ENCODE measurements around the gene RBM42.
"Not testable (repeated sequence)": the region's sequence is repeated elsewhere in the genome, so short reads cannot be mapped to it uniquely, and the experiment has no call there.

RBM42 gene

DNA sequence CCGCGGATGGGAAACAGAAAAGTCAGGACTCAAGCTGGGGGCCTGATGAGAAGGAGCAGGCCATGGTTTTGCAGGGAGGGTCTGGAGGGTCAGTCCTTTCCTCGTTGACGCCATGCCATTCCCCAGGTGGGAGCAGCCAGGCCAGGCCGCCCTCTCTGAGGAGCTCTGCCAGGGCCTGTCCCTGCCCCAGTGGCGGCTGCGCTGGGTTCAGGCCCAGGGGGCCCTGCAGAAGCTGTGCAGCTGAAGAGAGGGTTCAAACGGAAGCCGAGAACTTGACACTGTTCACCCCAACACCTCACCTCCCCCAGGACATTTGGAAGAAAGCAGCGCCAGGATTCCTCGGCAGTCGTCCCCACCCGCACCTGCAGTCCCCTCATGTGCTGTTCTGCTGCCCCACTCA lies 6.1 kb upstream of the RBM42 start:
- DNase-seq: no peak

DNA sequence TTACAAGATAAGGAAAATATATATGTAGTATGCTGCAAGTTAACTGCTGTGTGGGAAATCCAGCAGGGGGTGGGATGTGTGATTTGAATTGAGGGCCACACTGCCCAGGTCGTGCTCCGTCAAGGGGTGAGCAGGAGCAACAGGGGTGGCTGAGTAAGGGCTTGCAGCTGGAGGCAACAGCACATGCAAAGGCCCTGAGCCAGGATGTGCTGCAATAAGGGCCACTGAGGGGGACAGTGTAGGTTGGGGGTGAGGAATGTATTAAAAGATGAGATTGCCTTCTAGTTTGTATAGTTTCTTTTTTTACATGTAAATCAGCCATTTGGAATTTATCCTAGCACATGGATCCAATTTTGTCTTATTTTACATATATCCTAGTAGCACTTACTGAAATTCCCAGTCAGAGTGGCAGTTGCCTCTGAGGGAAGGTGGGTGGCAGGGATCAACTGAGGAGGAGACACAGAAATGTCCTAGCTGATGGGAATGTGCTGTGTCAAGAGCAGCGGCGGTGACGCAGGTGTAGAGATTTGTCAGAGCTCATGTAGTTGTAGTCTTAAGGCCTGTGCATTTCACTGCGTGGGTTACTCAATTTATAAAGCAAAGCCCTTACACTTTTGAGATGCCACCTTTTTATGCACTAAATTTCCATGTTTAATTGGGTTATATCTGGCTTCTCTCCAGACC lies 5.4 kb upstream of the RBM42 start:
- DNase-seq: no peak

DNA sequence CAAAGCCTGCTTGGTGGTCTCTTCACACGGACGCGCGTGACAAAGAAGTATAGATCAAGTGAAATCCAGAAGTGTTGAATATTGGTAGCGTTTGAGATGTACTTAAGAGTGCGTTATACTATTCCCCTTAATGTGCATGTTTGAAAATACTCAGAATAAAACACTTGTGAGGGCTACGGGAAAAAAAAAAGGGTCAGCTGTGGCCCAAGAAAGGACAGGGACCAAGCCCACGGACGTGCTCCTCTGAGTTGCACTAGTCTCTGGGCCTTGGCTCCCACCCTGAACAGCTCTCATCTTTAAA lies 622 bp upstream of the RBM42 start:
- DNase-seq: no peak

- DNase-seq: no peak
Measured at GRCh38 chr19:35629332-35629633, 447 bp downstream of the RBM42 start.

- no peak for DNase-seq
Measured at GRCh38 chr19:35633727-35634440, 5.0 kb downstream of the RBM42 start.

DNA sequence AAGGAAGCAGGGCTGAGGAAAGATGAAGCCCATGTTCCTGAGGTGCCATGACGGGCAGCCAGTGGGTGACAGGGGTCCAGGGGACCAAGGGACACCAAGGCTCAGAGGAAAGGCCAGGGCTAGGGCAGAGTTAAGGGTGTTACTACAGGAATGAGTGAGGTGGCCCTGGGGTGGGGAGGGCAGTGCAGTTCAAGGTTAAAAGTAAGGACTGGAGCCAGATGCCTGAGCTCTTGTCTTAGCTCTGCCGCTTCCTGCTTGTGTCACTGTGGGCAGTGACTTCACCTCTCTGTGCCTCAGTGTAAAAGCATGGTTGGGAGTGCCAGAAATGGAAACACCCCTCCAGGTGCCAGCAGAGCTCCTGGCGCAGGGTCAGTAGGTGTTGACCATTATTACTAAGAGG lies 7.8 kb downstream of the RBM42 start:
- DNase-seq: no peak

DNA sequence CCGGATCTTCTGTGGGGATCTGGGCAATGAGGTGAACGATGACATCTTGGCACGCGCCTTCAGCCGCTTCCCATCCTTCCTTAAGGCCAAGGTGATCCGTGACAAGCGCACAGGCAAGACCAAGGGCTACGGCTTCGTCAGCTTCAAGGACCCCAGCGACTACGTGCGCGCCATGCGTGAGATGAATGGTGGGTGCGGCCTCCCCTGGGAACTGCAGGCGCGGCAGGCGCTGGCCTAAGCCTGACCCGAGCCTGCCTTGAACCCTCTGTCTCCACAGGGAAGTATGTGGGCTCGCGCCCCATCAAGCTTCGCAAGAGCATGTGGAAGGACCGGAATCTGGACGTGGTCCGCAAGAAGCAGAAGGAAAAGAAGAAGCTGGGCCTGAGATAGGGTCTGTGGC lies 8.3 kb downstream of the RBM42 start:
- no peak for DNase-seq

DNA sequence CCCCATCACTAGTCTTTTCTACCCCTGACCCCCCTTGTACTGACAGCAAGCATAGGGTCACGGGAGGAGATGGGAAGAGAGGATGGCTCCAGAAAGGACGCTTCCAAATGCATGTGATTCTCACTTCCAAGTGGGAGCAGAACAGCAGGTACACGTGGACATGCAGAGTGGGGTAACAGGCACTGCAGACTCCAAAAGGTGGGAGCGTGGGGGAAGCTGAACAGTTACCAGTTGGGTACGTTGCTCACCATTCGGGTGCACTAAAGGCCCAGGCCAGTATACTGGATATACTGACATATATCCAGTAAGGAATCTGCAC lies 10.4 kb downstream of the RBM42 start:
- no peak for DNase-seq

GRCh38 chr19:35639863-35640262 lies 11.0 kb downstream of the RBM42 start:
- no peak for DNase-seq

DNA sequence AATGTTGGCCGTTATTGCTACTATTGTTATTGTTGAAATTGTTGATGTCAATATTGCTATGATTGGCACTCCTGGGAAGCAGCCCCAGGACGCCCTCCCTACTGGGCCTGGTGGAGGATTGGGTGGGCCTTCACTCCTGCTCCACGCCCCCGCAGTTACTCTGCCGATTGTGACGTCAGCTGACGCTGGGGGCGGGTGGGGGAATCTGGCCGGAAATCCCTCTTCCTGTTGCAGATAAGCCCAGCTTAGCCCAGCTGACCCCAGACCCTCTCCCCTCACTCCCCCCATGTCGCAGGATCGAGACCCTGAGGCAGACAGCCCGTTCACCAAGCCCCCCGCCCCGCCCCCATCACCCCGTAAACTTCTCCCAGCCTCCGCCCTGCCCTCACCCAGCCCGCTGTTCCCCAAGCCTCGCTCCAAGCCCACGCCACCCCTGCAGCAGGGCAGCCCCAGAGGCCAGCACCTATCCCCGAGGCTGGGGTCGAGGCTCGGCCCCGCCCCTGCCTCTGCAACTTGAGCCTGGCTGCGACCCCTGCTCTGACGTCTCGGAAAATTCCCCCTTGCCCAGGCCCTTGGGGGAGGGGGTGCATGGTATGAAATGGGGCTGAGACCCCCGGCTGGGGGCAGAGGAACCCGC lies 12.8 kb downstream of the RBM42 start, which contains the start of gene ETV2:
TSS of gene ETV2 (plus strand) at position 231 of the 637 bp plus-strand sequence. CDS start 716 bp downstream, outside the sequence.
- no peak for DNase-seq

DNA sequence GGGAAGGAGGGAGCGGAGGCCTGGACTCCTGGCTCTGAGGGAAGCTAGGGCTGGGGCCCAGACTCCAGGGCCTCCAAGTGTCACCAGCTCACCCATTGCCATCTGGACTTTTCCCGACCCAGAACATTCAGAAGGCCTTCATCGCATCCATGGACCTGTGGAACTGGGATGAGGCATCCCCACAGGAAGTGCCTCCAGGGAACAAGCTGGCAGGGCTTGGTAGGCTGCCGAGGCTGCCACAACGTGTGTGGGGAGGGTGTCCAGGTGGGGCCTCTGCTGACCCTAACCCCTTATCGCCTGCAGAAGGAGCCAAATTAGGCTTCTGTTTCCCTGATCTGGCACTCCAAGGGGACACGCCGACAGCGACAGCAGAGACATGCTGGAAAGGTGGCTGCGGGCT lies 13.5 kb downstream of the RBM42 start:
- no peak for DNase-seq

DNA sequence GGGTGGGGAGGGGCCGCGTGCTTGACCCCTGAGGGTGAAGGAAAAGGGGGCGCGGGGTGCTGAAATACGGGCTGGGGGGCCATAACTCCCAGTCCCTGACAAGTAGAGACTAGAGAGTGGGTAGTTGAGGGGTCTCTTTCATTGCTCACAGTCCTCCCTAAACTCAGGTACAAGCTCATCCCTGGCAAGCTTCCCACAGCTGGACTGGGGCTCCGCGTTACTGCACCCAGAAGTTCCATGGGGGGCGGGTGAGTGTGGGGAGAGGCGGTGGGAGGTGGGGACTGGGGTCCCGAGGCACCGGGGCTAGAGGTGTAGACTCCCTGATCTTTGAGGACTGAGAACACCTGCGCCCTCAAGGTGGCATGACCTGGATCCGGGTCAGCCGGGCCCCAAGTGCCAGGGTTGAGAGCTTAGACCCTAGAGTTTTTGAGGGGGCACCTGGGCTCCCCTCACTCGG lies 14.0 kb downstream of the RBM42 start:
- no peak for DNase-seq

DNA sequence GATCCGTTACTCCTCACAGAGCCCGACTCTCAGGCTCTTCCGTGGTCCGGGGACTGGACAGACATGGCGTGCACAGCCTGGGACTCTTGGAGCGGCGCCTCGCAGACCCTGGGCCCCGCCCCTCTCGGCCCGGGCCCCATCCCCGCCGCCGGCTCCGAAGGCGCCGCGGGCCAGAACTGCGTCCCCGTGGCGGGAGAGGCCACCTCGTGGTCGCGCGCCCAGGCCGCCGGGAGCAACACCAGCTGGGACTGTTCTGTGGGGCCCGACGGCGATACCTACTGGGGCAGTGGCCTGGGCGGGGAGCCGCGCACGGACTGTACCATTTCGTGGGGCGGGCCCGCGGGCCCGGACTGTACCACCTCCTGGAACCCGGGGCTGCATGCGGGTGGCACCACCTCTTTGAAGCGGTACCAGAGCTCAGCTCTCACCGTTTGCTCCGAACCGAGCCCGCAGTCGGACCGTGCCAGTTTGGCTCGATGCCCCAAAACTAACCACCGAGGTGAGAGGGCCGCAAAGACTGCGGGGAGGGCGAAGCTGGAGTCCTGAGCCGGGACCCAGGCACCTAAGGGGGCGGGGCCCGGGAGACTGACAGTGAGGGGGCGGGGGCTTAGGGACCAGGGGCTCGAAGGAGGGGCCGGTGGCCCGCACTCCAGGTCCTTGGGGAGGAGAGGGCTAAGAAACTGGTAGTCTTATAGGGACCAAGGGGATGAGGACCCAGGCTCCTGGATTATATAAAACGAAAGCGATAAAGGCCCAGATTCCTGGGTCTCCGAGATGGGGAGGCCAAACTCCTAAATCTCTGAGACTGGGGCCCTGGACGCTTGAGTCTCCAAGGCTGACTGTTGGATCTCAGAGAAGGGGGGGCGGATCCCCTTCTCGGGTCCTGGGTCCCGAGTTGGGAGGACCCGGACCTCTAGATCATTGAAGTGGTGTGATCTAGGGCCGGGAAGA lies 14.7 kb downstream of the RBM42 start:
- peak; percentile 80 for DNase-seq

DNA sequence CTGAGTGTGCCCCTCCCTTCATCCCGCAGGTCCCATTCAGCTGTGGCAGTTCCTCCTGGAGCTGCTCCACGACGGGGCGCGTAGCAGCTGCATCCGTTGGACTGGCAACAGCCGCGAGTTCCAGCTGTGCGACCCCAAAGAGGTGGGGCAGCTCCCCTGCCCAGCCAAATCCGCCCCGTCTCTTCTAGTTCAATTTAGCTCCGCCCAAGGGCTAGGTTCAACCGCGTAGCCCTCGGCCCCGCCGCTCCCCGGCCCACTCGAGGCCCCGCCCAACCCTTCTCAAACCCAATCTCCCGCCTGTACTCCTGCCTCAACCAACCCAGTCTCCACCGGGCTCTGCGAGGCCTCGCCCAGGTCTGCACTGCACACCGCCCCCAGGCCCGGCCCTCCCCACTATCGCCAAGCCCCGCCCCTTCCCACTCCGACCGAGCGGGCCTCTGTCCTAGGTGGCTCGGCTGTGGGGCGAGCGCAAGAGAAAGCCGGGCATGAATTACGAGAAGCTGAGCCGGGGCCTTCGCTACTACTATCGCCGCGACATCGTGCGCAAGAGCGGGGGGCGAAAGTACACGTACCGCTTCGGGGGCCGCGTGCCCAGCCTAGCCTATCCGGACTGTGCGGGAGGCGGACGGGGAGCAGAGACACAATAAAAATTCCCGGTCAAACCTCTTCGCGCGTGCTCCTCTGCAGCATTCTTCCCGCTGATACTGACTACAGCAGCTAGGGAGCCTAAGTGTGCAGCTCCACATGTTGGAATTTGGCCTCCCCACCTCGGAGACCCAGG lies 15.6 kb downstream of the RBM42 start:
- peak; percentile 93 for DNase-seq

GRCh38 chr19:35644987-35645679 lies 16.3 kb downstream of the RBM42 start:
- peak; percentile 49 for DNase-seq

GRCh38 chr19:35645680-35646511 lies 17.1 kb downstream of the RBM42 start:
- no peak for DNase-seq

DNA sequence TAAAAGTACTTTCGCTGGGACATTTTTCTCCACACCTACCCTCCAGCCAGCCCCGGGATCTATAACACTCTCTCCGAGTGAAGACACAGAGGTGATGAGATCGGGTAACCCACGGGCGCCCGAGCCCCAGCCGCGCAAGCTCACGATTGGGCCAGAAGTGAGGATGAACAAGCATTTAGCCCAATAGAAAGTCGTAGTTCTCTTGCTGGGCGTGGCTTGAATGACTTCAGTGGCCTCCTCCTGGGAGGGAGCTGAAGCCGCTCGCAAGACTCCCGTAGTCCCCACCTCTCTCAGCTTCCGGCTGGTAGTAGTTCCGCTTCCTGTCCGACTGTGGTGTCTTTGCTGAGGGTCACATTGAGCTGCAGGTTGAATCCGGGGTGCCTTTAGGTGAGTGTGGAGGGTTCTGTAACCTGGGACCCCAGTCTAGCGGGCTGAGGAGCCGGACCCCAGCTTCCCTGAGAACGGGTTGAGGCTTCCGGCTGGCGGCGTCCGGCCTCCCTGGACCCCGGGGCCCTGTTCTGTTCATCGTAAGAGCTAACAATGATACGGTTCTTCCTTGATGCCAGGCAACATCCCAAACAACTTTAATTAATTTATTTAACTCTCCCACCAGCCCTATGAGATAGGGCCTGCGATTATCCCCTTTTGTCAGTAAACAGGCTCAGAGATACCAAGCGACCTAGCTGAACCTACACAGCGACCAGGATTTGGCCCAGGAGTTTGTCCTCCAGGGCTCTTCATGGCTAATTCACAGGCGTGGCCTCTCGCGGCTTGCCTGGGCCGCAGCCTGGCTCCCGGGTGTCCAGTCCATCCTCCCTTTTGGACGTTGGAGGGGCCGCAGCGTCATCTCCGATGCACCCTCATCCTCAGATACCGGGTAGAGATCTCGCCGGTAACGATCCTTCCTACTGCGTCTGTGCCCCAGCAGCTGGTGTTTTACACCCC lies 19.5 kb downstream of the RBM42 start, which contains the start of gene COX6B1:
TSS of gene COX6B1 (plus strand) at position 307 of the 945 bp plus-strand sequence. CDS start 2,921 bp downstream, outside the sequence.
- peak; percentile 98 for DNase-seq

DNA sequence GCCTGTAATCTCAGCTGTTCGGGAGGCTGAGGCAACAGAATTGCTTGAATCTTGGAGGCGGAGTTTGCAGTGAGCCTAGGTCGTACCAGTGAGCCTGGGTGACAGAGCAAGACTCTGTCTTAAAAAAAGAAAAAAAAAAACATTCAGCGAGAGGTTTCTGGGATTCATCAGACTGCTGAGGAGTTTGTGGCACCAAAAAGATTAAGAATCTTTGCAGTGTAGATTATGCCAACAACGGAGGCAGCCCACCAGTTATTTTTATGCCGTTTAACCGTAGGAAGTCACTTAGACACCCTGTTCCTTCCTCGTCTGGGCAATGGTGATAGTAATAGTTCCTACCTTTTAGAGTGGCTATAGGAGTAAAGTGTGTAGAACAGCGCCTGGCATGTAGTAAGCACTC lies 21.7 kb downstream of the RBM42 start:
- DNase-seq: no peak

GRCh38 chr19:35654828-35655227 lies 26.0 kb downstream of the RBM42 start:
- not testable (repeated sequence) for DNase-seq

DNA sequence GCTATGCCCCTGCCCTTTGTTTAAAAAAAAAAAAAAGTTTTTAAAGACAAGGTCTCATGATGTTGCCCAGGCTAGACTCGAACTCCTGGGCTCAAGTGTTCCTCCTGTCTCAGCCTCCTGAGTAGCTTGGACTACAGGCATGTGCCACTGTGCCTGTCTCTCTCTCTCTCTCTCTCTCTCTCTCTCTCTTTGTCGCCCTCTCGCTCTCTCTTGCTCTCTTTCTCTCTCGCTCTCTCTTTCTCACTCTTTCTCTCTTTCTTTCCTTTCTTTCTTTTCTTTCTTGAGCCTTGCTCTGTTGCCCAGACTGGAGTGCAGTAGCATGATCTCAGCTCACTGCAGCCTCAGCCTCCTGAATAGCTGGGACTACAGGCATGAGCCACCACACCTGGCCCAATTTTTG lies 26.8 kb downstream of the RBM42 start:
- DNase-seq: no peak

Measured in NCI-H1105 treated with DMSO at 0.1 percent for 48 hours (cell line).